ENCODE data around the gene SUN3. TPM values are rescaled to one million over a fixed set of nuclear protein-coding genes. Genes with fewer than 3 reads are reported as not detected.
"Not testable (repeated sequence)": the region's sequence is repeated elsewhere in the genome, so short reads cannot be mapped to it uniquely, and the experiment has no call there.

Gene SUN3
- total and polyA plus RNA-seq, 5 donors, result not detected

GRCh38 chr7:47944536-47945260 is 84.2 kb downstream of the SUN3 start:
- ATAC-seq (no peak), DNase-seq (no peak)
- H3K9me3 ChIP-seq (ENCODE audit: control insufficient read depth, low read length), result no peaks in the 10 kb centered on the region
- H3K27me3 ChIP-seq (ENCODE audit: control insufficient read depth, insufficient read depth), result no peaks in the 10 kb centered on the region
- 71% methylated on average over 12 of the region's 12 CpGs for WGBS
- peak overlapping the region; percentile 67 for H3K27ac ChIP-seq (ENCODE audit: low read length)
- intact Hi-C loops (cut with DNase I), result loop anchor here in 2 of 4 donors (2.0 to 5.0 kb wide), 2 partner anchors 24 to 163 kb away; no protein-coding TSS in a partner anchor
- H3K4me1 ChIP-seq (ENCODE audit: control insufficient read depth, insufficient read depth, low read length), result peaks cover 15% of the 10 kb centered on the region
- no peak overlapping the region for H3K4me3 ChIP-seq (ENCODE audit: low read length)

GRCh38 chr7:47943676-47944474 is 85.0 kb downstream of the SUN3 start:
- Histone ChIP-seq H3K9me3 (ENCODE audit: control insufficient read depth, low read length) (no peaks in the 10 kb centered on the region), H3K4me3 (ENCODE audit: low read length) (no peak overlapping the region), H3K27me3 (ENCODE audit: control insufficient read depth, insufficient read depth) (no peaks in the 10 kb centered on the region), H3K27ac (ENCODE audit: low read length) (peak overlapping the region; percentile 17), H3K4me1 (ENCODE audit: control insufficient read depth, insufficient read depth, low read length) (peaks cover 16% of the 10 kb centered on the region)
- DNase-seq, result no peak
- intact Hi-C loops (cut with DNase I), result loop anchor here in 1 of 4 donors (2.0 kb wide), 1 partner anchor 25 kb away; no protein-coding TSS in a partner anchor
- ATAC-seq, result no peak
- WGBS, result 84% methylated on average over 8 of the region's 8 CpGs

- H3K9me3 ChIP-seq (ENCODE audit: control insufficient read depth, low read length); DNase-seq; ATAC-seq; H3K4me3 ChIP-seq (ENCODE audit: low read length); intact Hi-C loops (cut with DNase I); H3K27me3 ChIP-seq (ENCODE audit: control insufficient read depth, insufficient read depth); H3K27ac ChIP-seq (ENCODE audit: low read length): not testable (repeated sequence)
- H3K4me1 ChIP-seq (ENCODE audit: control insufficient read depth, insufficient read depth, low read length), result peaks cover 16% of the 10 kb centered on the region
- 90% methylated on average over 10 of the region's 10 CpGs for WGBS
Measured at GRCh38 chr7:47942651-47943050, 86.3 kb downstream of the SUN3 start.

GRCh38 chr7:47942132-47942531 is 86.8 kb downstream of the SUN3 start:
- ATAC-seq (no peak), DNase-seq (no peak)
- Histone ChIP-seq H3K9me3 (ENCODE audit: control insufficient read depth, low read length) (no peaks in the 10 kb centered on the region), H3K27ac (ENCODE audit: low read length) (peak overlapping the region; percentile 51), H3K27me3 (ENCODE audit: control insufficient read depth, insufficient read depth) (no peaks in the 10 kb centered on the region), H3K4me1 (ENCODE audit: control insufficient read depth, insufficient read depth, low read length) (peaks cover 16% of the 10 kb centered on the region), H3K4me3 (ENCODE audit: low read length) (no peak overlapping the region)
- WGBS, result 81% methylated on average over 10 of the region's 10 CpGs
- intact Hi-C loops (cut with DNase I), result no loop called here

- Histone ChIP-seq H3K4me1 (ENCODE audit: control insufficient read depth, insufficient read depth, low read length) (peaks cover 16% of the 10 kb centered on the region), H3K27me3 (ENCODE audit: control insufficient read depth, insufficient read depth) (no peaks in the 10 kb centered on the region), H3K9me3 (ENCODE audit: control insufficient read depth, low read length) (no peaks in the 10 kb centered on the region), H3K27ac (ENCODE audit: low read length) (peak overlapping the region; percentile 96), H3K4me3 (ENCODE audit: low read length) (no peak overlapping the region)
- WGBS, result 33% methylated on average over 9 of the region's 9 CpGs
- intact Hi-C loops (cut with DNase I), result no loop called here
- peak in 1 of 3 donors; percentile 55 for DNase-seq
- ATAC-seq, result peak; percentile 49 to 66
Measured at GRCh38 chr7:47941136-47941844, 87.6 kb downstream of the SUN3 start.

GRCh38 chr7:47940088-47941013 is 88.6 kb downstream of the SUN3 start:
- H3K4me1 ChIP-seq (ENCODE audit: control insufficient read depth, insufficient read depth, low read length), result peaks cover 16% of the 10 kb centered on the region

GRCh38 chr7:47939425-47940036 is 89.4 kb downstream of the SUN3 start:
- H3K27ac ChIP-seq (ENCODE audit: low read length), result peak overlapping the region; percentile 96
- H3K4me1 ChIP-seq (ENCODE audit: control insufficient read depth, insufficient read depth, low read length), result peaks cover 14% of the 10 kb centered on the region
- DNase-seq (no peak), ATAC-seq (no peak)
- no peaks in the 10 kb centered on the region for H3K27me3 ChIP-seq (ENCODE audit: control insufficient read depth, insufficient read depth)
- H3K9me3 ChIP-seq (ENCODE audit: control insufficient read depth, low read length), result no peaks in the 10 kb centered on the region
- H3K4me3 ChIP-seq (ENCODE audit: low read length), result no peak overlapping the region
- intact Hi-C loops (cut with DNase I), result no loop called here
- WGBS, result 92% methylated on average over 7 of the region's 7 CpGs

More at GRCh38 chr7:47940088-47941013, 88.6 kb downstream of the SUN3 start:
- DNase-seq (peak; percentile 63 to 80 (median 76)), ATAC-seq (peak; percentile 81 to 90)
- Histone ChIP-seq H3K4me3 (ENCODE audit: low read length) (no peak overlapping the region), H3K27ac (ENCODE audit: low read length) (peak overlapping the region; percentile 96), H3K9me3 (ENCODE audit: control insufficient read depth, low read length) (no peaks in the 10 kb centered on the region), H3K27me3 (ENCODE audit: control insufficient read depth, insufficient read depth) (no peaks in the 10 kb centered on the region)
- intact Hi-C loops (cut with DNase I), result no loop called here
- WGBS, result 44% methylated on average over 14 of the region's 14 CpGs

- ATAC-seq, result no peak
- Histone ChIP-seq H3K4me1 (ENCODE audit: control insufficient read depth, insufficient read depth, low read length) (peaks cover 14% of the 10 kb centered on the region), H3K9me3 (ENCODE audit: control insufficient read depth, low read length) (no peaks in the 10 kb centered on the region), H3K4me3 (ENCODE audit: low read length) (no peak overlapping the region), H3K27me3 (ENCODE audit: control insufficient read depth, insufficient read depth) (no peaks in the 10 kb centered on the region), H3K27ac (ENCODE audit: low read length) (no peak overlapping the region)
- DNase-seq, result no peak
- 94% methylated on average over 6 of the region's 6 CpGs for WGBS
- intact Hi-C loops (cut with DNase I), result no loop called here
Measured at GRCh38 chr7:47938574-47939165, 90.2 kb downstream of the SUN3 start.

GRCh38 chr7:47937711-47938573 is 91.0 kb downstream of the SUN3 start:
- Histone ChIP-seq H3K4me3 (ENCODE audit: low read length) (no peak overlapping the region), H3K4me1 (ENCODE audit: control insufficient read depth, insufficient read depth, low read length) (peaks cover 14% of the 10 kb centered on the region), H3K9me3 (ENCODE audit: control insufficient read depth, low read length) (no peaks in the 10 kb centered on the region), H3K27ac (ENCODE audit: low read length) (no peak overlapping the region), H3K27me3 (ENCODE audit: control insufficient read depth, insufficient read depth) (no peaks in the 10 kb centered on the region)
- WGBS, result 77% methylated on average over 11 of the region's 11 CpGs
- ATAC-seq, result no peak
- intact Hi-C loops (cut with DNase I), result no loop called here
- DNase-seq, result no peak

Data from right cardiac atrium (tissue), 5 donors.